Measurements from ENCODE around the gene EPHB1. TPM values are rescaled to one million over a fixed set of nuclear protein-coding genes. Genes with fewer than 3 reads are reported as not detected.

EPHB1 gene
- total RNA-seq, 4 donors from 2014 or later: 2.3 to 5.6 (median 4.6) TPM

GRCh38 chr3:135170732-135171131 is 375.7 kb downstream of the EPHB1 start:
- TF ChIP-seq CTCF (IDR thresholded peaks at IDR 0.05) (no peak), POLR2A (IDR thresholded peaks at IDR 0.05) (no peak)
- no peak for DNase-seq
- no peaks in the 10 kb centered on the region for H3K36me3 ChIP-seq
- WGBS, 2 donors: 47 to 66% methylated on average over 1 of the region's 1 CpG
- no peaks in the 10 kb centered on the region for H3K9me3 ChIP-seq
- H3K4me1 ChIP-seq: no peaks in the 10 kb centered on the region
- no peak overlapping the region for H3K4me3 ChIP-seq (replicated peaks in 1 of 3)
- intact Hi-C loops (cut with DNase I): no loop called here
- H3K27ac ChIP-seq: no peak overlapping the region
- H3K27me3 ChIP-seq: no peaks in the 10 kb centered on the region

- TF ChIP-seq POLR2A (IDR thresholded peaks at IDR 0.05) (no peak), CTCF (IDR thresholded peaks at IDR 0.05) (no peak)
- H3K36me3 ChIP-seq: no peaks in the 10 kb centered on the region
- no peak overlapping the region for H3K4me3 ChIP-seq (replicated peaks in 1 of 3)
- no peak for DNase-seq
- no peaks in the 10 kb centered on the region for H3K4me1 ChIP-seq
- WGBS, 2 donors: 86% methylated on average over 3 of the region's 3 CpGs
- no peak overlapping the region for H3K27ac ChIP-seq
- H3K9me3 ChIP-seq: no peaks in the 10 kb centered on the region
- no peaks in the 10 kb centered on the region for H3K27me3 ChIP-seq
- intact Hi-C loops (cut with DNase I): no loop called here
Observed at GRCh38 chr3:135172191-135172869, 377.3 kb downstream of the EPHB1 start.

- DNase-seq: no peak
- Histone ChIP-seq H3K4me1 (no peaks in the 10 kb centered on the region), H3K4me3 (replicated peaks in 1 of 3) (no peak overlapping the region), H3K36me3 (no peaks in the 10 kb centered on the region), H3K27ac (no peak overlapping the region), H3K27me3 (no peaks in the 10 kb centered on the region), H3K9me3 (no peaks in the 10 kb centered on the region)
- WGBS, 2 donors: 86 to 90% methylated on average over 5 of the region's 5 CpGs
- TF ChIP-seq CTCF (IDR thresholded peaks at IDR 0.05) (no peak), POLR2A (IDR thresholded peaks at IDR 0.05) (no peak)
- intact Hi-C loops (cut with DNase I): no loop called here
Observed at GRCh38 chr3:135175728-135176277, 380.7 kb downstream of the EPHB1 start.

GRCh38 chr3:135176881-135177280 is 381.8 kb downstream of the EPHB1 start:
- DNase-seq: no peak
- 89 to 93% methylated on average over 8 to 9 of the region's 9 CpGs for WGBS, 2 donors
- no peak for TF ChIP-seq POLR2A (IDR thresholded peaks at IDR 0.05)
- TF ChIP-seq CTCF (IDR thresholded peaks at IDR 0.05): no peak
- no peaks in the 10 kb centered on the region for H3K4me1 ChIP-seq
- H3K36me3 ChIP-seq: no peaks in the 10 kb centered on the region
- no peak overlapping the region for H3K4me3 ChIP-seq (replicated peaks in 1 of 3)
- no peaks in the 10 kb centered on the region for H3K27me3 ChIP-seq
- no peaks in the 10 kb centered on the region for H3K9me3 ChIP-seq
- no peak overlapping the region for H3K27ac ChIP-seq
- intact Hi-C loops (cut with DNase I): no loop called here

- 89 to 93% methylated on average over 2 of the region's 2 CpGs for WGBS, 2 donors
- intact Hi-C loops (cut with DNase I): no loop called here
Observed at GRCh38 chr3:135178566-135178965, 383.5 kb downstream of the EPHB1 start.

More at GRCh38 chr3:135178566-135178965, 383.5 kb downstream of the EPHB1 start:
- H3K36me3 ChIP-seq: no peaks in the 10 kb centered on the region
- no peaks in the 10 kb centered on the region for H3K9me3 ChIP-seq
- TF ChIP-seq POLR2A (IDR thresholded peaks at IDR 0.05) (no peak), CTCF (IDR thresholded peaks at IDR 0.05) (no peak)
- no peak overlapping the region for H3K4me3 ChIP-seq (replicated peaks in 1 of 3)
- no peaks in the 10 kb centered on the region for H3K27me3 ChIP-seq
- no peaks in the 10 kb centered on the region for H3K4me1 ChIP-seq
- DNase-seq: no peak
- no peak overlapping the region for H3K27ac ChIP-seq

Measured in thyroid gland (tissue), 4 donors.